NCI-H82 (cell line): ENCODE data around the gene SMPD3.

Experiments
- DNase-seq: peaks from one replicate; lab custom pipeline; 2025; lab: John Stamatoyannopoulos, UW

Gene SMPD3

GRCh38 chr16:68470461-68471150, 22.3 kb upstream of the SMPD3 start:
- DNase-seq, result no peak

- no peak for DNase-seq
Observed at GRCh38 chr16:68469796-68470460, 21.6 kb upstream of the SMPD3 start.

GRCh38 chr16:68468842-68469241, 20.5 kb upstream of the SMPD3 start:
- DNase-seq, result no peak

GRCh38 chr16:68466174-68466573, 17.9 kb upstream of the SMPD3 start:
- DNase-seq, result no peak

GRCh38 chr16:68463904-68464303, 15.6 kb upstream of the SMPD3 start:
- no peak for DNase-seq

GRCh38 chr16:68460067-68460466, 11.8 kb upstream of the SMPD3 start:
- DNase-seq, result no peak

- no peak for DNase-seq
Observed at GRCh38 chr16:68459457-68459856, 11.1 kb upstream of the SMPD3 start.

- no peak for DNase-seq
Observed at GRCh38 chr16:68458551-68458950, 10.2 kb upstream of the SMPD3 start.

GRCh38 chr16:68458101-68458500, 9.8 kb upstream of the SMPD3 start:
- DNase-seq, result no peak

GRCh38 chr16:68455631-68456030, 7.3 kb upstream of the SMPD3 start:
- no peak for DNase-seq

GRCh38 chr16:68454920-68455435, 6.7 kb upstream of the SMPD3 start:
- no peak for DNase-seq

- DNase-seq, result no peak
Observed at GRCh38 chr16:68453816-68454215, 5.5 kb upstream of the SMPD3 start.

- no peak for DNase-seq
Observed at GRCh38 chr16:68452176-68452575, 3.9 kb upstream of the SMPD3 start.

- DNase-seq, result no peak
Observed at GRCh38 chr16:68451676-68452075, 3.4 kb upstream of the SMPD3 start.

GRCh38 chr16:68450741-68451255, 2.5 kb upstream of the SMPD3 start:
- DNase-seq, result peak; percentile 96

GRCh38 chr16:68447653-68448359, 502 bp downstream of the SMPD3 start:
- peak; percentile 49 for DNase-seq

GRCh38 chr16:68446681-68447652, 1.3 kb downstream of the SMPD3 start:
- peak; percentile 28 for DNase-seq

GRCh38 chr16:68445458-68445857, 2.9 kb downstream of the SMPD3 start:
- DNase-seq, result peak; percentile 91

- peak; percentile 10 for DNase-seq
Observed at GRCh38 chr16:68444056-68444657, 4.2 kb downstream of the SMPD3 start.

- peak; percentile 62 for DNase-seq
Observed at GRCh38 chr16:68436581-68436980, 11.7 kb downstream of the SMPD3 start.

- no peak for DNase-seq
Observed at GRCh38 chr16:68434624-68435210, 13.6 kb downstream of the SMPD3 start.
